Measurements from ENCODE around the gene GTPBP1.

- TF ChIP-seq CTCF (IDR thresholded peaks at IDR 0.05): no peak
- no peak for TF ChIP-seq POLR2A (IDR thresholded peaks at IDR 0.05)
These were observed 10.5 kb downstream of the GTPBP1 start for GRCh38 chr22:38716271-38716670.

Measured in suprapubic skin (tissue), 3 donors.